Skin of body (tissue), 2 donors: ENCODE data around the gene DNAJC22. TPM values are rescaled to one million over a fixed set of nuclear protein-coding genes. Genes with fewer than 3 reads are reported as not detected.

Experiments used
- DNase-seq: peaks from one replicate; lab custom pipeline; 2025; lab: John Stamatoyannopoulos, UW
- total RNA-seq: library from RNA; depleted of rRNA; stranded (reverse); fragments of >200 nt; gene quantifications from one replicate; pipeline ENCODE4 v1.2.3, GENCODE V29; 2014

DNAJC22 gene
- total RNA-seq, 1 donor from 2014 or later = 0.39 TPM

- no peak for DNase-seq
These were observed 2.1 kb upstream of the DNAJC22 start for GRCh38 chr12:49344486-49345050.

GRCh38 chr12:49345051-49345824, 1.4 kb upstream of the DNAJC22 start:
- no peak for DNase-seq

- DNase-seq = no peak
These were observed 646 bp upstream of the DNAJC22 start for GRCh38 chr12:49345825-49346658.

- no peak for DNase-seq
These were observed 864 bp downstream of the DNAJC22 start for GRCh38 chr12:49347311-49348193.

GRCh38 chr12:49348781-49349180, 2.1 kb downstream of the DNAJC22 start:
- DNase-seq = no peak

GRCh38 chr12:49349266-49349665, 2.6 kb downstream of the DNAJC22 start:
- DNase-seq = no peak

- DNase-seq = no peak
These were observed 5.7 kb downstream of the DNAJC22 start for GRCh38 chr12:49352351-49352750.

- DNase-seq = no peak
These were observed 9.2 kb downstream of the DNAJC22 start for GRCh38 chr12:49355913-49356312.

GRCh38 chr12:49357103-49357678, 10.5 kb downstream of the DNAJC22 start:
- DNase-seq = no peak

GRCh38 chr12:49358483-49359141, 11.9 kb downstream of the DNAJC22 start:
- peak; percentile 60 for DNase-seq

GRCh38 chr12:49359671-49360070, 13.0 kb downstream of the DNAJC22 start:
- no peak for DNase-seq

GRCh38 chr12:49362077-49362476, 15.4 kb downstream of the DNAJC22 start:
- DNase-seq = no peak

- no peak for DNase-seq
These were observed 18.3 kb downstream of the DNAJC22 start for GRCh38 chr12:49364989-49365388.

GRCh38 chr12:49365542-49365941, 18.9 kb downstream of the DNAJC22 start:
- no peak for DNase-seq

GRCh38 chr12:49366096-49366651, 19.5 kb downstream of the DNAJC22 start:
- DNase-seq = no peak

GRCh38 chr12:49366652-49367380, 20.1 kb downstream of the DNAJC22 start:
- peak; percentile 94 for DNase-seq

- DNase-seq = peak; percentile 31
These were observed 20.9 kb downstream of the DNAJC22 start, which contains the start of gene SPATS2 for GRCh38 chr12:49367381-49368239. Gene SPATS2 (plus strand): TSS chr12:49367462. CDS start chr12:49461013, 93,551 bp downstream.

GRCh38 chr12:49368240-49368600, 21.5 kb downstream of the DNAJC22 start:
- no peak for DNase-seq
